Endothelial cell of umbilical vein (primary cell): Measurements from ENCODE around the gene THUMPD3. TPM values are rescaled to one million over a fixed set of nuclear protein-coding genes. Genes with fewer than 3 reads are reported as not detected.

Source experiments
- BruUV-seq: library from RNA; stranded (reverse); fragments of 400-500 nt; replicated peaks from 2 replicates; lab custom pipeline; 2021; lab: Mats Ljungman, UMichigan
- CTCF ChIA-PET: fragments of 300-600, 350-600 bp; sonication (Branson Sonifier 250); formaldehyde crosslinking; loops from one replicate; lab custom pipeline; 2021; ENCODE audit warnings: antibody characterized with exemption, inconsistent platforms; lab: Charles Lee
- POLR2A ChIA-PET: fragments of 300-600, 350-600 bp; sonication (Branson Sonifier 250); formaldehyde crosslinking; loops from one replicate; lab custom pipeline; 2021; ENCODE audit warnings: antibody characterized with exemption, inconsistent platforms; lab: Charles Lee
- DNase-seq: peaks from one replicate; pipeline ENCODE4 v3.0.0-alpha.2; 2011; ENCODE audit warnings: low read depth, low spot score
- FAIRE-seq: peaks from 2 replicates; lab custom pipeline; 2011; peaks lifted over from hg19 to GRCh38; lab: Jason Lieb, UNC
- H2AFZ ChIP-seq: 2 replicates; pipeline ENCODE4 v1.6.0; 2012; ENCODE audit warnings: low read depth, low read length, control low read depth, inconsistent platforms
- H3K27ac ChIP-seq: 2 replicates; pipeline ENCODE4 v1.5.1; 2011; ENCODE audit warnings: low read depth, mild to moderate bottlenecking, control low read depth, low read length, moderate library complexity; ENCODE audit not compliant: insufficient read depth
- H3K27me3 ChIP-seq, 2 experiments: 2 replicates each; pipeline versions ENCODE4 v1.6.0 to v1.6.1; 2011; ENCODE audit warnings: low read length in 2 of 2, mixed read lengths in 1 of 2; ENCODE audit not compliant: control insufficient read depth in 2 of 2, insufficient read depth in 2 of 2
- H3K36me3 ChIP-seq, 2 experiments: 2 replicates in 1 of 2; 3 replicates in 1 of 2; pipeline ENCODE4 v1.5.1; 2011; ENCODE audit warnings: low read length in 2 of 2, mild to moderate bottlenecking in 1 of 2, moderate library complexity in 1 of 2; ENCODE audit not compliant: control insufficient read depth in 2 of 2, insufficient read depth in 2 of 2; ENCODE audit errors: extremely low read depth in 1 of 2
- H3K4me1 ChIP-seq: 3 replicates; pipeline ENCODE4 v1.5.1; 2011; ENCODE audit warnings: mild to moderate bottlenecking, low read length; ENCODE audit not compliant: control insufficient read depth, insufficient read depth; ENCODE audit errors: extremely low read depth
- H3K4me2 ChIP-seq: 2 replicates; pipeline ENCODE4 v1.6.1; 2011; ENCODE audit warnings: low read length, control low read depth, mixed read lengths; ENCODE audit not compliant: insufficient read depth
- H3K4me3 ChIP-seq, 3 experiments: fragments of 200-600 bp in 1 of 3; sonication (generic), shearing (Covaris generic) in 1 of 3; replicated peaks in 1 of 3; 2 replicates each; pipeline ENCODE4 v1.5.1; 2011 to 2016; ENCODE audit warnings: control low read depth in 3 of 3, low read length in 3 of 3, mild to moderate bottlenecking in 2 of 3, inconsistent platforms in 1 of 3, low read depth in 1 of 3, moderate library complexity in 1 of 3; ENCODE audit not compliant: insufficient read depth in 1 of 3
- H3K79me2 ChIP-seq: 2 replicates; pipeline ENCODE4 v1.6.0; 2012; ENCODE audit warnings: low read length, inconsistent platforms; ENCODE audit not compliant: control insufficient read depth, insufficient read depth
- H3K9ac ChIP-seq: replicated peaks from 2 replicates; pipeline ENCODE3; 2011; ENCODE audit warnings: low read length, control low read depth; ENCODE audit not compliant: insufficient read depth; ENCODE audit errors: extremely low read depth
- H3K9me1 ChIP-seq: replicated peaks from 3 replicates; pipeline ENCODE4 v1.6.0; 2011; ENCODE audit warnings: mild to moderate bottlenecking, low read length; ENCODE audit not compliant: control insufficient read depth, insufficient read depth; ENCODE audit errors: extremely low read depth
- H3K9me3 ChIP-seq: replicated peaks from 2 replicates; pipeline ENCODE4 v1.5.1; 2012; ENCODE audit warnings: low read length, inconsistent platforms; ENCODE audit not compliant: control insufficient read depth, insufficient read depth
- H4K20me1 ChIP-seq: replicated peaks from 2 replicates; pipeline ENCODE3; 2011; ENCODE audit warnings: mild to moderate bottlenecking, low read length; ENCODE audit not compliant: control insufficient read depth, insufficient read depth; ENCODE audit errors: extremely low read depth
- EZH2 ChIP-seq: IDR thresholded peaks from 2 replicates; pipeline ENCODE4 v1.6.1; 2012; ENCODE audit warnings: borderline replicate concordance, low read depth, mild to moderate bottlenecking, moderate library complexity, low read length, inconsistent platforms; ENCODE audit not compliant: severe bottlenecking
- FOS ChIP-seq: IDR thresholded peaks from 2 replicates; pipeline ENCODE4 v1.6.1; 2011; ENCODE audit warnings: mild to moderate bottlenecking, low read length, moderate library complexity, borderline replicate concordance; ENCODE audit not compliant: insufficient read depth
- GATA2 ChIP-seq: IDR thresholded peaks from 2 replicates; pipeline ENCODE4 v1.7.0; 2011; ENCODE audit warnings: low read depth, mild to moderate bottlenecking, moderate library complexity, mixed read lengths, low read length; ENCODE audit not compliant: insufficient read length, insufficient read depth
- JUN ChIP-seq: IDR thresholded peaks from 2 replicates; pipeline ENCODE4 v1.6.1; 2011; ENCODE audit warnings: borderline replicate concordance, low read depth; ENCODE audit not compliant: insufficient read length, insufficient read depth
- MYC ChIP-seq: IDR thresholded peaks from one replicate; pipeline ENCODE4 v1.6.1; 2011; ENCODE audit warnings: mild to moderate bottlenecking, low read depth, low read length
- POLR2A ChIP-seq: IDR thresholded peaks from 2 replicates; pipeline ENCODE4 v1.6.1; 2012; ENCODE audit warnings: low read depth, mild to moderate bottlenecking, control low read depth, low read length
- POLR2AphosphoS5 ChIP-seq: IDR thresholded peaks from 2 replicates; pipeline ENCODE4 v1.6.1; 2012; ENCODE audit warnings: low read depth, mild to moderate bottlenecking, control low read depth, low read length, moderate library complexity; ENCODE audit not compliant: insufficient read depth
- dilution Hi-C: fragments of 300-500 bp; cut with MboI; formaldehyde crosslinking; loops from one replicate; pipeline ENCODE4 v1.15.0; 2019; ENCODE audit warnings: low sequenced_read_pairs; ENCODE audit not compliant: extremely low pct_ligation_motif_present
- intact Hi-C: fragments of 100-400 bp; cut with micrococcal nuclease; formaldehyde crosslinking; loops from one replicate; pipeline ENCODE4 v1.10.0; 2022
- polyA plus RNA-seq, 4 experiments: library from polyadenylated mRNA; depleted of rRNA in 3 of 4; stranded (reverse) in 3 of 4; unstranded in 1 of 4; fragments of >200 nt; gene quantifications; 2 replicates each; pipeline versions ENCODE4 v1.2.1 to v1.2.3, GENCODE V29; 2011 to 2012; ENCODE audit warnings: missing spikeins in 1 of 4
- total RNA-seq: library from RNA; stranded (reverse); gene quantifications from 2 replicates; pipeline ENCODE4 v1.2.3, GENCODE V29; 2021
- TF ChIP-seq, protein P1 (sequence below): IDR thresholded peaks from 2 replicates; pipeline ENCODE4 v1.6.1; 2011; ENCODE audit not compliant: insufficient read depth, insufficient read length
- TF ChIP-seq, protein P2 (sequence below), 2 donors: IDR thresholded peaks; 1 replicate in 1 of 2; 2 replicates in 1 of 2; pipeline ENCODE4 v1.5.1; 2011; ENCODE audit warnings: low read length in 2 of 2, mild to moderate bottlenecking in 2 of 2, moderate library complexity in 2 of 2, control low read depth in 1 of 2, inconsistent platforms in 1 of 2, low read depth in 1 of 2; ENCODE audit not compliant: insufficient read depth in 1 of 2; ENCODE audit errors: extremely low read depth in 1 of 2

The THUMPD3 gene
- total and polyA plus RNA-seq, 2 donors (not counting 3 experiments of a cell fraction or from before 2014, with no cell fraction given): 10.0 to 26.5 TPM

DNA sequence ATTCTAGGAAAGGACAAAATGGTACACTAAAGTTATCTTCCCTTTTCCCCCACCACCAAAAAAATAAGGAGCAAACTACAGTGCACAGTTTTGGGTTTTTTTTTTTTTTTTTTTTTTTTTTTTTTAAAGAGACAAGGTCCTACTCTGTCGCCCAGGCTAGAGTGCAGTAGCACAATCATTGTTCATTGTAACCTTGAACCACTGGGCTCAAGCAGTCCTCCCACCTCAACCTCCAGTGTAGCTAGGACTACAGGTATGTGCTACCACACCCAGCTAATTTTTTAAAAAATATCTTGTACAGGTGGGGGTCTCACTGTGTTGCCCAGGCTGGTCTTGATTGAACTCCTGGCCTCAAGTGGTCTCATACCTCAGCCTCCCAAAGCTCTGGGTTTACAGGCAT lies 49.4 kb downstream of the THUMPD3 start:
- intact Hi-C loops (no loop called here), dilution Hi-C loops (no loop called here)
- Histone ChIP-seq H2AFZ (no peak overlapping the region), H3K79me2 (peaks cover 100% of the 10 kb centered on the region), H3K4me2 (no peak overlapping the region), H3K4me3 (no peak overlapping the region), H3K36me3 (peaks cover 0 to 2% of the 10 kb centered on the region in 2 experiments), H3K9me1 (no peaks in the 10 kb centered on the region), H3K4me1 (no peaks in the 10 kb centered on the region), H3K27ac (no peak overlapping the region), H3K9ac (no peak overlapping the region), H3K27me3 (no peaks in the 10 kb centered on the region), H4K20me1 (peaks cover 40% of the 10 kb centered on the region), H3K9me3 (no peaks in the 10 kb centered on the region)
- TF ChIP-seq JUN (no peak), POLR2A (no peak), POLR2AphosphoS5 (no peak), EZH2 (no peak), MYC (no peak), FOS (no peak)
- TF ChIP-seq, protein P1, sequence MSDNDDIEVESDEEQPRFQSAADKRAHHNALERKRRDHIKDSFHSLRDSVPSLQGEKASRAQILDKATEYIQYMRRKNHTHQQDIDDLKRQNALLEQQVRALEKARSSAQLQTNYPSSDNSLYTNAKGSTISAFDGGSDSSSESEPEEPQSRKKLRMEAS: no peak
- FAIRE-seq (no peak), DNase-seq (no peak)
- ChIA-PET CTCF (no interaction called here), POLR2A (interaction anchor here (0.9 kb wide), 1 partner anchor 13 kb away, joined by 3 read pairs; no protein-coding TSS in a partner anchor)
- BruUV-seq: no TSS peak

DNA sequence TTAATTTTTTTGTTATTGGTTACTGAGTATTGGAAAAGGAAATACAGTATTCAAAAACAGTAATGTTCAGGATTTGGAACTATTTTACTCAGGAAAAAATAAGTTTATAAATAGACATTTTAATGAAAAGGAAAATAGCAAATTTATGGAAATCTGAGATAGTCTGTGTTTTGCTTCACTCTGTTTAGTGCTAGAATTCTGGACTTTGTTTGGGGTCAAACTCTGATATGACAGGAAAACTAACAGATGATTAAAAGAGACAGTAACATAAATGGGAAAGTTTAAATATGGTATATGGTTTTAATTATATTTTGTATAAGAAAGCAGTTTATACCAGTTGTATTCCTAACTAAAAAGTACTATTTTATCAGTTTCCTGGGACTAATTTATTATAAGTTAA lies 52.0 kb downstream of the THUMPD3 start:
- FAIRE-seq (no peak), DNase-seq (no peak)
- dilution Hi-C loops (no loop called here), intact Hi-C loops (no loop called here)
- CTCF ChIA-PET: no interaction called here
- Histone ChIP-seq H3K9me1 (no peaks in the 10 kb centered on the region), H3K4me3 (no peak overlapping the region), H3K9me3 (no peaks in the 10 kb centered on the region), H3K79me2 (peaks cover 99% of the 10 kb centered on the region), H3K27ac (no peak overlapping the region), H2AFZ (no peak overlapping the region), H4K20me1 (peaks cover 35% of the 10 kb centered on the region), H3K4me1 (peaks cover 6% of the 10 kb centered on the region), H3K27me3 (no peaks in the 10 kb centered on the region), H3K9ac (no peak overlapping the region), H3K4me2 (no peak overlapping the region), H3K36me3 (peaks cover 0 to 2% of the 10 kb centered on the region in 2 experiments)
- no peak for TF ChIP-seq MYC
- no peak for TF ChIP-seq EZH2
- TF ChIP-seq, protein P2, sequence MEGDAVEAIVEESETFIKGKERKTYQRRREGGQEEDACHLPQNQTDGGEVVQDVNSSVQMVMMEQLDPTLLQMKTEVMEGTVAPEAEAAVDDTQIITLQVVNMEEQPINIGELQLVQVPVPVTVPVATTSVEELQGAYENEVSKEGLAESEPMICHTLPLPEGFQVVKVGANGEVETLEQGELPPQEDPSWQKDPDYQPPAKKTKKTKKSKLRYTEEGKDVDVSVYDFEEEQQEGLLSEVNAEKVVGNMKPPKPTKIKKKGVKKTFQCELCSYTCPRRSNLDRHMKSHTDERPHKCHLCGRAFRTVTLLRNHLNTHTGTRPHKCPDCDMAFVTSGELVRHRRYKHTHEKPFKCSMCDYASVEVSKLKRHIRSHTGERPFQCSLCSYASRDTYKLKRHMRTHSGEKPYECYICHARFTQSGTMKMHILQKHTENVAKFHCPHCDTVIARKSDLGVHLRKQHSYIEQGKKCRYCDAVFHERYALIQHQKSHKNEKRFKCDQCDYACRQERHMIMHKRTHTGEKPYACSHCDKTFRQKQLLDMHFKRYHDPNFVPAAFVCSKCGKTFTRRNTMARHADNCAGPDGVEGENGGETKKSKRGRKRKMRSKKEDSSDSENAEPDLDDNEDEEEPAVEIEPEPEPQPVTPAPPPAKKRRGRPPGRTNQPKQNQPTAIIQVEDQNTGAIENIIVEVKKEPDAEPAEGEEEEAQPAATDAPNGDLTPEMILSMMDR (IDR thresholded peaks at IDR 0.05; ENCODE audit: extremely low read depth in 1 of 2, insufficient read depth in 1 of 2, low read depth in 1 of 2, low read length in 2 of 2): no peak
- no peak for TF ChIP-seq GATA2
- no peak for TF ChIP-seq JUN
- TF ChIP-seq POLR2AphosphoS5: no peak
- no peak for TF ChIP-seq POLR2A
- TF ChIP-seq, protein P1: no peak
- TF ChIP-seq FOS: no peak
- BruUV-seq: no TSS peak
- POLR2A ChIA-PET: no interaction called here
